SK-N-SH treated with all-trans-retinoic acid at 6 μM for 48 hours (cell line): Measurements from ENCODE around the gene RESP18.

Experiments used
- ATAC-seq: fragments of 200-7000 bp; cut with Tn5 transposase; 3 replicates; pipeline ENCODE4 v1.9.1; 2020; ENCODE audit warnings: mild to moderate bottlenecking, moderate library complexity
- ARNTL ChIP-seq: fragments of 450-650 bp; formaldehyde crosslinking; IDR thresholded peaks from 2 replicates; pipeline ENCODE4 v1.5.0; 2020; ENCODE audit warnings: low read depth, mild to moderate bottlenecking, moderate library complexity, borderline replicate concordance
- BACH2 ChIP-seq: fragments of 250-450 bp; sonication (Bioruptor Pico); IDR thresholded peaks from 2 replicates; pipeline ENCODE4 v1.9.0; 2021; ENCODE audit warnings: mild to moderate bottlenecking, borderline replicate concordance
- CREB5 ChIP-seq: fragments of 250-450 bp; sonication (Bioruptor Pico); IDR thresholded peaks from 2 replicates; pipeline ENCODE4 v1.5.1; 2020; ENCODE audit warnings: low read depth, mild to moderate bottlenecking, moderate library complexity
- CSDC2 ChIP-seq: fragments of 250-450 bp; sonication (Bioruptor Pico); IDR thresholded peaks from 2 replicates; pipeline ENCODE4 v1.5.0; 2020; ENCODE audit warnings: mild to moderate bottlenecking, moderate library complexity
- CSRNP3 ChIP-seq: fragments of 250-450 bp; sonication (Bioruptor Pico); IDR thresholded peaks from 2 replicates; pipeline ENCODE4 v1.5.1; 2021; ENCODE audit warnings: mild to moderate bottlenecking, moderate library complexity
- GLIS3 ChIP-seq: fragments of 250-450 bp; sonication (Bioruptor Pico); IDR thresholded peaks from 2 replicates; pipeline ENCODE4 v1.5.0; 2020; ENCODE audit warnings: mild to moderate bottlenecking, moderate library complexity
- ISL1 ChIP-seq: fragments of 250-450 bp; sonication (Bioruptor Pico); IDR thresholded peaks from 2 replicates; pipeline ENCODE4 v2.1.2; 2022; ENCODE audit warnings: mild to moderate bottlenecking, moderate library complexity
- OSR1 ChIP-seq: fragments of 250-450 bp; sonication (Bioruptor Pico); IDR thresholded peaks from 2 replicates; pipeline ENCODE4 v1.8.0; 2022; ENCODE audit warnings: moderate library complexity, mild to moderate bottlenecking, inconsistent platforms
- PATZ1 ChIP-seq: fragments of 250-450 bp; sonication (Bioruptor Pico); IDR thresholded peaks from 2 replicates; pipeline ENCODE4 v1.8.0; 2020; ENCODE audit warnings: mild to moderate bottlenecking, moderate library complexity, borderline replicate concordance
- POU6F1 ChIP-seq: fragments of 250-450 bp; sonication (Bioruptor Pico); IDR thresholded peaks from 2 replicates; pipeline ENCODE4 v1.8.0; 2021; ENCODE audit warnings: low read depth, mild to moderate bottlenecking, moderate library complexity, borderline replicate concordance
- PPARA ChIP-seq: fragments of 250-450 bp; sonication (Bioruptor Pico); IDR thresholded peaks from 2 replicates; pipeline ENCODE4 v1.5.0; 2020; ENCODE audit warnings: mild to moderate bottlenecking, borderline replicate concordance
- RARB ChIP-seq: fragments of 250-450 bp; sonication (Bioruptor Pico); IDR thresholded peaks from 2 replicates; pipeline ENCODE4 v1.8.0; 2021; ENCODE audit warnings: mild to moderate bottlenecking, moderate library complexity
- SNAI2 ChIP-seq: fragments of 250-450 bp; sonication (Bioruptor Pico); IDR thresholded peaks from 2 replicates; pipeline ENCODE4 v1.5.0; 2020; ENCODE audit warnings: mild to moderate bottlenecking, moderate library complexity
- TCF4 ChIP-seq: fragments of 250-450 bp; sonication (Bioruptor Pico); IDR thresholded peaks from 2 replicates; pipeline ENCODE4 v1.8.0; 2021; ENCODE audit warnings: mild to moderate bottlenecking, moderate library complexity, borderline replicate concordance
- TOX ChIP-seq: fragments of 250-450 bp; sonication (Bioruptor Pico); IDR thresholded peaks from 2 replicates; pipeline ENCODE4 v1.8.0; 2021; ENCODE audit warnings: mild to moderate bottlenecking, moderate library complexity, borderline replicate concordance
- TSHZ2 ChIP-seq: fragments of 250-450 bp; sonication (Bioruptor Pico); IDR thresholded peaks from 2 replicates; pipeline ENCODE4 v1.5.0; 2020; ENCODE audit warnings: mild to moderate bottlenecking, moderate library complexity
- ZC3H10 ChIP-seq: fragments of 250-450 bp; sonication (Bioruptor Pico); IDR thresholded peaks from 2 replicates; pipeline ENCODE4 v1.5.1; 2021; ENCODE audit warnings: mild to moderate bottlenecking, moderate library complexity
- ZFP3 ChIP-seq: fragments of 250-450 bp; sonication (Bioruptor Pico); IDR thresholded peaks from 2 replicates; pipeline ENCODE4 v1.5.0; 2020; ENCODE audit warnings: mild to moderate bottlenecking, moderate library complexity
- ZNF565 ChIP-seq: fragments of 450-650 bp; formaldehyde crosslinking; conservative IDR thresholded peaks from 2 replicates; pipeline ENCODE4 v1.5.0; 2020; ENCODE audit warnings: low read depth, mild to moderate bottlenecking, moderate library complexity

RESP18 gene

GRCh38 chr2:219281588-219281987 is 51.0 kb downstream of the RESP18 start:
- no peak for TF ChIP-seq CREB5 (CRISPR knock-in tag)
- TF ChIP-seq OSR1 (CRISPR knock-in tag), result no peak
- TF ChIP-seq BACH2 (CRISPR knock-in tag), result no peak
- TF ChIP-seq TCF4 (CRISPR knock-in tag), result no peak
- no peak for TF ChIP-seq ZFP3
- TF ChIP-seq RARB (CRISPR knock-in tag), result no peak
- no peak for TF ChIP-seq TSHZ2 (CRISPR knock-in tag)
- TF ChIP-seq PPARA, result no peak
- no peak for TF ChIP-seq SNAI2 (CRISPR knock-in tag)
- ATAC-seq, result no peak

- ATAC-seq, result no peak
- TF ChIP-seq CSDC2 (CRISPR knock-in tag) (no peak), SNAI2 (CRISPR knock-in tag) (no peak), ZC3H10 (CRISPR knock-in tag) (no peak), PATZ1 (CRISPR knock-in tag) (no peak), RARB (CRISPR knock-in tag) (no peak), TOX (CRISPR knock-in tag) (no peak), ZNF565 (CRISPR knock-in tag) (no peak)
Measured at GRCh38 chr2:219280651-219281050, 51.9 kb downstream of the RESP18 start.

- no peak for ATAC-seq
- TF ChIP-seq POU6F1 (CRISPR knock-in tag) (no peak), GLIS3 (CRISPR knock-in tag) (no peak), ISL1 (CRISPR knock-in tag) (no peak), ZFP3 (no peak), BACH2 (CRISPR knock-in tag) (no peak), TCF4 (CRISPR knock-in tag) (no peak), PATZ1 (CRISPR knock-in tag) (no peak), ARNTL (CRISPR knock-in tag) (no peak), ZC3H10 (CRISPR knock-in tag) (no peak), CREB5 (CRISPR knock-in tag) (no peak), RARB (CRISPR knock-in tag) (no peak), ZNF565 (CRISPR knock-in tag) (no peak), TSHZ2 (CRISPR knock-in tag) (no peak), PPARA (no peak), TOX (CRISPR knock-in tag) (no peak), CSDC2 (CRISPR knock-in tag) (no peak), CSRNP3 (no peak)
Measured at GRCh38 chr2:219279916-219280516, 52.5 kb downstream of the RESP18 start.
